ENCODE measurements around the gene REPS1.

GRCh38 chr6:138988469-138988834, 399 bp upstream of the REPS1 start:
- peak in 5 of 11 experiments; percentile 8 to 59 (median 47) for TF ChIP-seq CTCF (IDR thresholded peaks at IDR 0.05 in 8 of 11, conservative IDR thresholded peaks at IDR 0.05 in 3 of 11)
- TF ChIP-seq POLR2A (IDR thresholded peaks at IDR 0.05): no peak
- no peak for TF ChIP-seq POLR2AphosphoS5 (IDR thresholded peaks at IDR 0.05)

Data from spleen (tissue), 7 donors.